ENCODE data around the gene LMBRD2. TPM values are rescaled to one million over a fixed set of nuclear protein-coding genes. Genes with fewer than 3 reads are reported as not detected.

The LMBRD2 gene
- total and polyA plus RNA-seq, 5 donors, result 4.2 to 13.7 (median 12.8) TPM

DNA sequence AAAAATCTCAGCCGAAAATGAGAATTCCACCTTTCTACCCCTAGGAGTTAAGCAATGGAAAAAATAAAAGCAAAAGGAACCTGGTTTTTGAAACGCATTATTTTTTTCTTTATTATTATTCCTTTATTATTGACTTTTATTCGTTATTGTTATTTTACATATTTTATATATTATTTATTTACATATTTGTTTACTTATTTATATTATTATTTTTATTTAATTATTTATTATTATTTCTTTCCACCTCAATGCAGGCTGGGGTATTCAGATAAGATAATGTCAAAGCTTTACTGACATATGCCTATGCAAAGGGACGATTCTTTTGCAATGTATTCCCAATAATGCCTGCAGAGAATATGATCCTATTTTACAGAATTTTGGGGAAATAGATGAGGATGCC, 101.7 kb downstream of the LMBRD2 start:
- intact Hi-C loops (cut with DNase I), result no loop called here
- H3K27ac ChIP-seq (ENCODE audit: low read length), result no peak overlapping the region
- H3K9me3 ChIP-seq (ENCODE audit: control insufficient read depth, low read length), result no peaks in the 10 kb centered on the region
- no peaks in the 10 kb centered on the region for H3K4me1 ChIP-seq (ENCODE audit: control insufficient read depth, insufficient read depth, low read length)
- no peaks in the 10 kb centered on the region for H3K27me3 ChIP-seq (ENCODE audit: control insufficient read depth, insufficient read depth)
- H3K4me3 ChIP-seq (ENCODE audit: low read length), result no peak overlapping the region
- DNase-seq (no peak), ATAC-seq (no peak)
- WGBS, result 75% methylated on average over 4 of the region's 4 CpGs

Small RNAs within 50 kb of the gene (microRNA-seq; reads per million reads assigned to microRNA genes)
- gene MIR580, result 2.1 to 2.5 reads per million in 2 donors

Other genes with a start within 250 kb of the LMBRD2 start
- not detected for gene CAPSL, start 213.3 kb downstream of the LMBRD2 start, total RNA-seq
- not detected for gene CAPSL, start 213.3 kb downstream of the LMBRD2 start, polyA plus RNA-seq
- gene UGT3A1, start 160.5 kb downstream of the LMBRD2 start, total RNA-seq, result not detected
- not detected for gene UGT3A1, start 160.5 kb downstream of the LMBRD2 start, polyA plus RNA-seq
- not detected for gene UGT3A2, start 85.0 kb downstream of the LMBRD2 start, total RNA-seq
- 0.05 TPM for gene UGT3A2, start 85.0 kb downstream of the LMBRD2 start, polyA plus RNA-seq
- 1 to 10 TPM; 6.5 to 7.9 (median 7.1) TPM for gene SKP2, start 224 bp upstream of the LMBRD2 start, total RNA-seq
- 1.9 TPM for gene SKP2, start 224 bp upstream of the LMBRD2 start, polyA plus RNA-seq
- gene NADK2, start 90.0 kb upstream of the LMBRD2 start, total RNA-seq, result 10 to 100 TPM; 31.2 to 34.9 (median 32.6) TPM
- 12.8 TPM for gene NADK2, start 90.0 kb upstream of the LMBRD2 start, polyA plus RNA-seq
- gene RANBP3L, start 150.0 kb upstream of the LMBRD2 start, total RNA-seq, result 1 to 10 TPM in 3 of 4 donors, under 1 TPM in 1; 0.58 to 2.7 (median 1.5) TPM
- gene RANBP3L, start 150.0 kb upstream of the LMBRD2 start, polyA plus RNA-seq, result 1.0 TPM